PC-3 (cell line): ENCODE data around the gene MYLK.

Experiments
- EZH2 ChIP-seq: fragments of 300-600 bp; sonication (generic); IDR thresholded peaks from one replicate; pipeline ENCODE4 v1.6.1; 2017; ENCODE audit warnings: antibody characterized with exemption, mild to moderate bottlenecking, low read length; ENCODE audit not compliant: unreplicated experiment
- TF ChIP-seq, protein P1 (sequence below): fragments of 300-600 bp; sonication (generic); conservative IDR thresholded peaks from 2 replicates; pipeline ENCODE4 v1.5.1; 2017; ENCODE audit warnings: antibody characterized with exemption, low read depth, mild to moderate bottlenecking, low read length

DNA sequence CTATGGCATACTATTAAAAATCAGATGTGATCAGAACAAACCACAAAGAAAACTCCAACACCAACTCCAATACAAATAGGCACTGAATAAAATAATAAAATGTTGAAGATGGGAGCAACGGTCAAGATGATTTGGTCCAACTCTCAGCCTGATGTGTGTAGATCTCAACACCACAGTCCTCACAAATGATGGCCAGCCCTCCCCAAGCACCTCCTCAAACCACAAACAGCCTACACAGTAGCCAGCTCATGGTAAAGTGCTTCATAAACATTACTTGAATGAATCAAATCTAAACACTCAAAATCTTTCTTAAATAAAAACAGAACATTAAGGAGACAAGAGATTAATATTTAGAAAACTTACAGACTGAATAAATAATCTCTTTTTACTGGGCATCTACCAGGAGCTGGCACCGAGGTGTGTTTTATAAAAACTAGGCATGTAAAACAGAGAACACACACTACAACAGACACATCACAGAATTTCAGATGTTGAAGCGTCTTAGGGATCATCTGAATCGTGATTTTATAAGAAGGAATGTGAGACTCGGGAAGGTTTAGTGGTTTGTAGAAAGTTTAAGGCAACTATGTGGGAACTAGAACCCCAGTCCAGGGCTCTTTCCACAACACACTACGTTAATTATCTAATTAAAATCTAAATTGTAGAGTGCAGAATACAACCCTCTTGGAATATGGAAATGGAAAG lies 102.4 kb downstream of the MYLK start:
- TF ChIP-seq, protein P1, sequence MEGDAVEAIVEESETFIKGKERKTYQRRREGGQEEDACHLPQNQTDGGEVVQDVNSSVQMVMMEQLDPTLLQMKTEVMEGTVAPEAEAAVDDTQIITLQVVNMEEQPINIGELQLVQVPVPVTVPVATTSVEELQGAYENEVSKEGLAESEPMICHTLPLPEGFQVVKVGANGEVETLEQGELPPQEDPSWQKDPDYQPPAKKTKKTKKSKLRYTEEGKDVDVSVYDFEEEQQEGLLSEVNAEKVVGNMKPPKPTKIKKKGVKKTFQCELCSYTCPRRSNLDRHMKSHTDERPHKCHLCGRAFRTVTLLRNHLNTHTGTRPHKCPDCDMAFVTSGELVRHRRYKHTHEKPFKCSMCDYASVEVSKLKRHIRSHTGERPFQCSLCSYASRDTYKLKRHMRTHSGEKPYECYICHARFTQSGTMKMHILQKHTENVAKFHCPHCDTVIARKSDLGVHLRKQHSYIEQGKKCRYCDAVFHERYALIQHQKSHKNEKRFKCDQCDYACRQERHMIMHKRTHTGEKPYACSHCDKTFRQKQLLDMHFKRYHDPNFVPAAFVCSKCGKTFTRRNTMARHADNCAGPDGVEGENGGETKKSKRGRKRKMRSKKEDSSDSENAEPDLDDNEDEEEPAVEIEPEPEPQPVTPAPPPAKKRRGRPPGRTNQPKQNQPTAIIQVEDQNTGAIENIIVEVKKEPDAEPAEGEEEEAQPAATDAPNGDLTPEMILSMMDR = no peak
- TF ChIP-seq EZH2 = no peak
